Activated T-helper 1 cell treated with anti-CD3 and anti-CD28 coated beads, Interleukin-12 subunit alpha, Interleukin-12 subunit beta, Interleukin-2, Interleukin-4 antibody, amounts not matched to agents 30 ng/mL and 10 ng/mL and 1 ng/mL, durations not matched to agents 14 hours and 24 hours and 36 hours (primary cell): ENCODE results near the gene PGM1. TPM values are rescaled to one million over a fixed set of nuclear protein-coding genes. Genes with fewer than 3 reads are reported as not detected.
"Not testable (repeated sequence)": the region's sequence is repeated elsewhere in the genome, so short reads cannot be mapped to it uniquely, and the experiment has no call there.

Experiments used
- DNase-seq: peaks from one replicate; pipeline ENCODE4 v3.0.0; 2021; ENCODE audit warnings: low spot score
- H3K27ac Mint-ChIP-seq: one replicate; pipeline ENCODE4 v1.8.0; 2021; ENCODE audit warnings: mild to moderate bottlenecking, mixed read lengths
- H3K27me3 Mint-ChIP-seq: one replicate; pipeline ENCODE4 v1.8.0; 2022; ENCODE audit warnings: mild to moderate bottlenecking, moderate library complexity, mixed read lengths; ENCODE audit not compliant: insufficient read depth
- H3K36me3 Mint-ChIP-seq: one replicate; pipeline ENCODE4 v1.8.0; 2021; ENCODE audit warnings: low read depth, mixed read lengths
- H3K4me1 Mint-ChIP-seq: one replicate; pipeline ENCODE4 v1.8.0; 2021; ENCODE audit warnings: low read depth, mixed read lengths
- H3K4me3 Mint-ChIP-seq: one replicate; pipeline ENCODE4 v1.8.0; 2021; ENCODE audit warnings: mild to moderate bottlenecking, moderate library complexity, mixed read lengths
- H3K9me3 Mint-ChIP-seq: one replicate; pipeline ENCODE4 v1.8.0; 2021; ENCODE audit warnings: mixed read lengths
- intact Hi-C: fragments of 100-400 bp; cut with micrococcal nuclease; formaldehyde crosslinking; loops from one replicate; pipeline ENCODE4 v1.15.1; 2024
- total RNA-seq: library from RNA; stranded (reverse); gene quantifications from 2 replicates; pipeline ENCODE4 v1.2.3, GENCODE V29; 2022

Gene PGM1
- total RNA-seq, 1 donor from 2014 or later: 39.8 TPM

DNA sequence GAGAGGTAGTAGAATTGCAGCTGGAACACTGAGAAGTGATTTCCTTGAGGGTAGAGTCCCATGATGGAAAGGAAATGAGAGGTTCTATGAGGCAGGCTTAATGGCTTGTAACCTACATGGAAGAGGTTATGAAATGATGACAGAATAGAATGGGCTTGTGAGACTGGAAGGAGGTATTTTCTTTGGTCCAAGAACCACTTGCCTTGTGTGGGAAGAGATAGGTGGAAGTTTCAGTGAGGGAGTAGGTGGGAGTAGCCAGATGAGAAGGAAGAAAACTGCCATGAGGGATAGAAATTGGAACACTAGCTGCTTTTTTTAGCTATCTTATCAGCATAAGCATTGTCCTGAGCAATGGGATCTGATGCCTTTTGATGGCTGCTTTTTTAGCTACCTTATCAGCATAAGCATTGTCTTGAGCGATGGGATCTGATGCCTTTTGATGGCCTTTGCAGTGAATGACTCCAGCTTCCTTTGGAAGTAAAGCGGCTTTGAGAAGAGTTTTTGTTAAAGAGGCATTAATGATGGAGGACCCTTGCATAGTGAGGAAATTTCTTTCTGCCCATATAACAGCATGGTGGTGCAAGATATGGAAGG, 18.9 kb upstream of the PGM1 start:
- H3K4me3 Mint-ChIP-seq, H3K36me3 Mint-ChIP-seq, H3K27me3 Mint-ChIP-seq, intact Hi-C loops, H3K4me1 Mint-ChIP-seq, DNase-seq, H3K27ac Mint-ChIP-seq, H3K9me3 Mint-ChIP-seq: not testable (repeated sequence)

DNA sequence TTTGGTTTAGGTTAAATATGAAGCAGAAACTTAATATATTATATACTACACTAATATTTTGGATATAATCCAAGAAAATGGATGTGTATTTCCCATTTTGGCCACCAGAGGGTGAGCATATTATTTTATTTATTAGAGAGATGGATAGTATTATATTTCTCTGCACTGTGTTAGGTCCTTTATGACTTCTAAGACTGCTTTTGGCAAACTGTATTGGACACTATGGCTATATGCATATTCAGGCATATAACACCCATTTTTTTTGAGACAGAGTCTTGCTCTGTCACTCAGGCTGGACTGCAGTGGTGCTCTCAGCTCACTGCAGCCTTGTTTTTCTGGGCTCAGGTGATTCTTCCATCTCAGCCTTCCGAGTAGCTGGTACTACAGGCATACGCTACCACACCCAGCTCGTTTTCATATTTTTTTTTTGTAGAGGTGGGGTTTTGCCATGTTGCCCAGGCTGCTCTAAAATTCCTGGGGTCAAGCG, 17.8 kb upstream of the PGM1 start:
- intact Hi-C loops: loop anchor here (1.0 kb wide), 2 partner anchors 18 to 671 kb away; partner anchors contain the start of gene PGM1
- Mint-ChIP-seq H3K27me3 (no peaks in the 10 kb centered on the region), H3K4me3 (no peak overlapping the region), H3K9me3 (peaks cover 2% of the 10 kb centered on the region), H3K36me3 (peaks cover 2% of the 10 kb centered on the region), H3K27ac (no peak overlapping the region), H3K4me1 (no peaks in the 10 kb centered on the region)
- DNase-seq: no peak

DNA sequence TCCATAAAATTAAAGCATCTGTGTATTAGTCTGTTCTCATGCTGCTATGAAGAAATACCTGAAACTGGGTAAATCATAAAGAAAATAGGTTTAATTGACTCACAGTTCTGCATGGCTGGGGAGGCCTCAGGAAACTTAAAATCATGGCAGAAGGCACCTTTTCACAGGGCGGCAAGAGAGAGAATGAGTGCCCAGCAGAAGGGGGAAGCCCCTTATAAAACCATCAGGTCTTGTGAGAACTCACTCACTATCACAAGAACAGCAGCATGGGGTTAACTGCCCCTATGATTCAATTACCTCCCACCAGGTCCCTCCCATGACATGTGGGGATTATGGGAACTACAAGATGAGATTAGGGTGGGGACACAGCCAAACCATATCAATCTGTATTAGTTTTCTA, 6.9 kb upstream of the PGM1 start:
- H3K27me3 Mint-ChIP-seq, H3K27ac Mint-ChIP-seq, H3K9me3 Mint-ChIP-seq, DNase-seq, intact Hi-C loops, H3K4me3 Mint-ChIP-seq: not testable (repeated sequence)
- Mint-ChIP-seq H3K36me3 (peaks cover 19% of the 10 kb centered on the region), H3K4me1 (peaks cover 11% of the 10 kb centered on the region)

DNA sequence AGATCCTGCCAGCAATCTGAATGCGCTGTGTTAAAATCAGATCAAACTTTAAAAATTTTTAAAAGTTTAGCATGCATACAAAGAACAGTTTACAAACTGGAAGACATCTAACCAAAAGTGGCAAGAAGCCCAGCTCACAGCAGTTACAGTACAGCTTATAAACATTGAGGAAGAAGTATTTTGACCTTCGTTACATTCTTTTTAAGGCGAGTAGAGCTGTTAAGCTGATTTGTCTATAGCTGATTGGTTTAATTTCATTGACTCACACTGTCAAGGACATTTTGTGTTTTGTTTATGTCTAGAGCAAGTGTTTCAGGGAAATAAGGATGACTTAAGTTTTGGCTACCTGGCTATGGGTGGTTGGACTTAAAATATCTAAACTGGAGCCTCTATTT, 3.0 kb upstream of the PGM1 start:
- Mint-ChIP-seq H3K4me1 (peaks cover 31% of the 10 kb centered on the region), H3K27me3 (no peaks in the 10 kb centered on the region), H3K36me3 (peaks cover 9% of the 10 kb centered on the region), H3K9me3 (no peaks in the 10 kb centered on the region), H3K27ac (no peak overlapping the region), H3K4me3 (no peak overlapping the region)
- intact Hi-C loops: loop anchor here (5.0 to 10.0 kb wide), 4 partner anchors 185 to 1477 kb away; partner anchors contain the start of genes ATG4C, JAK1 and ROR1
- DNase-seq: no peak

DNA sequence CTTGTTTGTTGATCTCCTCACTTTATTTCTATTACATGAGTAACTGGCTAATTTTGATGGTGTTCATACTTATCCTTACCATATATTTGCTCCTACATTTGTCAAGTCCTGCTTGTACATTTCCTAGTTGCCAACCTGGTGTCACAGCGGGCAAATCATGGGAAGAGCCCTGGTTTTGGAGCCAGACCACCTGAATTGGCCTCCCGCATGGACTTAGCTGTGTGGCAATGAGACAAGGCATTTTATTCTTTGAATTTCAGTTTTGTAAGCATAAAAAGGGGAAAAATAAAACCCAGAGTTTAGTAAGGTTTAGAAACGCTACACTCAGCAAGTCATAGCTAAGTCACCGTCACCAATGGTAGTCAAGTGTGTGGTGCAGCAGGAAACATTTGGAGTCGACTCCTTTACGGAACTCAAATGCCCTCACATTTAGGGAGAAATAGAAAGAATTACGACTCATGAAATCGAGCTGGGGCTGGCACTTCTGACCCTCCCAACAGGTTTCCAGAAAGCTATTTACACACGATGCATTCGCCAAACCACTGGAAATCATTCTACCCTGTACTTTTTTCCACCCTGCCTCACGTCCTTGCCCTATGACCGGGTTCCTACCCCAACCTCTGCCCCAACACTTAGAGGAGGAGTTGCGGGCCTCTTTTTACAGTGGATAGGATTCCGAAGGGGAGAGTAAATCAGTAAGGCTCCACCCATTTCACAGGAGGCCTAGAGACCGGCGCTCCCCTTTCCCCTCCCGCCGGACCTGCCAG, 492 bp upstream of the PGM1 start:
- H3K27ac Mint-ChIP-seq: peak overlapping the region; percentile 98
- no peak for DNase-seq
- H3K4me3 Mint-ChIP-seq: peak overlapping the region; percentile 95
- H3K4me1 Mint-ChIP-seq: peaks cover 47% of the 10 kb centered on the region
- no peaks in the 10 kb centered on the region for H3K27me3 Mint-ChIP-seq
- intact Hi-C loops: loop anchor here (1.0 to 10.0 kb wide), 7 partner anchors 17 to 1475 kb away; partner anchors contain the start of genes ALG6, ATG4C, JAK1 and ROR1
- H3K36me3 Mint-ChIP-seq: peaks cover 7% of the 10 kb centered on the region
- H3K9me3 Mint-ChIP-seq: no peaks in the 10 kb centered on the region

DNA sequence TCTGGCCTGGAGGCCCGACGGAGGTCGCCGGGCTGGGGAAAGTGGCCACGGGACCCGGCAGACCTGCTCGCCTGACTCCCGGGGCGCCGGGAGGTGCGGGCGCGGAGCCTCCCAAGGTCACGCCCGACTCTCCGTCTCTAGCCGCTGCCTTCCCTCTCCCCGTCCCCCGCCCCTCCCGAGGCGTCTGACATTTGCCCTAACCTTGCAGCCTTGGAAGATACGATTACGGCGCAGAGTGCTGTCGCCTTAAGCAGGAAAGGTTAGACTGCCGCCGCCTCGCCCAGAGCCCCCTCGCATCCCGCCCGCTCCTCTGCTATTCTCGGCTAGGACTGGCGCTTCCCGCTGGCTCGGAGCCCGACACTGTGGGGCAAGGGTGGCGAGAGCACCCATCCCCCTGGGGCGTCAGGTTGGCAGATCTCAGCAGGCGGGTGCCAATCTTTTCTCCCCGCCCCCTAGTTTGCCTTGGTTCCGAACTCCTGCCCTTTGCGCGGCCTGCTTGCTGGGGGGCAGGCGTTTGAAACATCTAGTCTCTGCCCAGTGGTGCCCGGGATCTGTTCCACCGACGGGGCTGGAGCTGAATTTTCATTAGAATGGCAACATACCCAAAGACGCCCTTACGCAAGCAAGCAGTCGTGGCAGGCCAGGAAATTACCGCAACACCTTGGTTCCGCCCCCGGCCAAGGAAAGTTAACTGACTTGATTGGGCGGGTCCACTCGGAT, 835 bp downstream of the PGM1 start:
- DNase-seq: peak; percentile 72
- intact Hi-C loops: loop anchor here (1.0 to 10.0 kb wide), 8 partner anchors 19 to 1473 kb away; partner anchors contain the start of genes ALG6, ATG4C, EFCAB7 and ITGB3BP

DNA sequence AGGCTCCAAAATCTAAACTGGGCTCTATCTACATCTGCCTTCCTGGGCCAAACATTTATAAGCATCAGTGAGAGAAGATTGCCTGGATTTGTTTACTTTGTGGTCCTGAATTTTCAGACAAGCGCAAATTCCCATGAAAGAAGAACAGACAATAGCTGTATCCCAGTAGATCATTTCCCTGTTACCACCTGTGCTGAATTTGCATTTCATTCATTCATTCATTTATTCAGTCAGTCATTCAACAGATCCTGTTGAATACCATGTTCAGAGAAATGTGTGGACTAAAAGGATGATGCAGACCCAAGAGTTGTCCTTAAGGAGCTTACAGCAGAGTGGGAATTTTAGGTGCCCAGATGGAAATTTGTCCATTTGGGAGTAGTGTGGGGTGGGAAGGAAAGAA, 2.2 kb downstream of the PGM1 start:
- H3K36me3 Mint-ChIP-seq: peaks cover 5% of the 10 kb centered on the region
- H3K27ac Mint-ChIP-seq: no peak overlapping the region
- peaks cover 40% of the 10 kb centered on the region for H3K4me1 Mint-ChIP-seq
- no peaks in the 10 kb centered on the region for H3K9me3 Mint-ChIP-seq
- no peak for DNase-seq
- no peaks in the 10 kb centered on the region for H3K27me3 Mint-ChIP-seq
- intact Hi-C loops: loop anchor here (10.0 kb wide), 2 partner anchors 179 to 1369 kb away; partner anchors contain the start of genes JAK1 and ROR1
- peak overlapping the region; percentile 54 for H3K4me3 Mint-ChIP-seq

More for the DNA sequence above, 835 bp downstream of the PGM1 start:
- Mint-ChIP-seq H3K9me3 (no peaks in the 10 kb centered on the region), H3K36me3 (peaks cover 5% of the 10 kb centered on the region), H3K4me1 (peaks cover 40% of the 10 kb centered on the region), H3K27me3 (no peaks in the 10 kb centered on the region), H3K4me3 (peak overlapping the region; percentile 95), H3K27ac (peak overlapping the region; percentile 98)

DNA sequence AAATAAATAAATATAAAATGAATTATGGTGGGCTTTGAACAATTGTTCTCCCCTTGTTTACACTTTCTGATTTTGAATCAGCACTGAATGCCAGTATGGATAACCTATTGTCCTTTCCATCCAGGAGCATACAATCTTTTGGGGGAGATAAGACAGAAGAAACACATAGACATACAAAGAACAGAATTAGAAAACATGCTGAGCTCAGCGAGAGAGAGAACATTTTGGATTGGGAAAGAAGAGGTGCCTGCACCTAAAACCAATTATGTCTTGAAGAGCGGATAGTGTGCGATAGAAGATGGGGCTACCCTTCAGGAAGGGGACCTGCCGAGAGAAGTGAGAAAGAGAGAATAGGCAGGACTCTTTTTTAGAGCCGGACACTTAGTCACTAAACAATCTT, 6.6 kb downstream of the PGM1 start:
- peaks cover 18% of the 10 kb centered on the region for H3K36me3 Mint-ChIP-seq
- DNase-seq: no peak
- H3K27ac Mint-ChIP-seq: no peak overlapping the region
- intact Hi-C loops: loop anchor here (10.0 kb wide), 2 partner anchors 175 to 1365 kb away; partner anchors contain the start of genes JAK1 and ROR1
- no peaks in the 10 kb centered on the region for H3K9me3 Mint-ChIP-seq
- no peaks in the 10 kb centered on the region for H3K27me3 Mint-ChIP-seq
- peaks cover 23% of the 10 kb centered on the region for H3K4me1 Mint-ChIP-seq
- H3K4me3 Mint-ChIP-seq: no peak overlapping the region

DNA sequence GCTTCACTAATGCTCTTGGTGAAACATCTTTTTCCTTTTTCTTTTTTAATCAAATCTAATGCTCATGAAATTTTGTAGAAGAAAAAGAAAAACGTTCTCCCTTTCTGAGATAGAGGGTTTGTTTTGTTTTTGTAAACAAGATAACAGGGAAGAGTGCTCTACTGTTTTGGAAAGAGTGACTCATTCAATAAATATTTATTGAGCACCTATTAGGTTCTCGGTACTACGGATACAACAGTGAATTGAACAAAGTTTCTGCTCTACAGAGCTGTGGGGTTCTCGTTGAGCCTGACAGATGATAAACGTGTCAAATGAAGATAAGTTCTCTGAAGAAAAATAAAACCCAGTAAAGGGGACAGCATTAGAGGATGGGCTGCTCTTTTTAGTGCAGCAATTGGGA, 7.0 kb downstream of the PGM1 start:
- intact Hi-C loops: no loop called here
- Mint-ChIP-seq H3K27ac (no peak overlapping the region), H3K4me3 (no peak overlapping the region), H3K27me3 (no peaks in the 10 kb centered on the region), H3K36me3 (peaks cover 18% of the 10 kb centered on the region), H3K9me3 (no peaks in the 10 kb centered on the region), H3K4me1 (peaks cover 21% of the 10 kb centered on the region)
- DNase-seq: no peak

DNA sequence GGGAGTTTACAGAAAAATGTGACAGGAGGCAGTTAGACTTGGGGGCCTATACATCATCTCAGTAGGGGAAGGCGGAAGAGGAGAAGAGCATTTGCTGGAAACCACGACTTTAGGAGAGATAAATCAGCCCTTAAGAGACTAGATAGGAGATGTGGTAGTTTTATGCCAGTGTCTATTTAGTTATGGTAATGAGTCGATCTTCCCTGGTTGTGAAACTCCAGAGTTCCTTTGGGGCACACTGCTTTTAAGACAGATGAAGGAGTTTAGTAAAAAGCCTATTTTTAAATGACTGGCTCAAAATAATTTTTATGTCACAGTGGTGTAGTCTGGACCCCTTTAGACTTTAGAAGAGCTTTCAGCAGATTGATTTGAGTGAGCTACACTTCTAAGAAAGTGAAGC, 7.8 kb downstream of the PGM1 start:
- Mint-ChIP-seq H3K27me3 (no peaks in the 10 kb centered on the region), H3K27ac (no peak overlapping the region), H3K4me1 (peaks cover 13% of the 10 kb centered on the region), H3K4me3 (no peak overlapping the region), H3K36me3 (peaks cover 14% of the 10 kb centered on the region), H3K9me3 (no peaks in the 10 kb centered on the region)
- DNase-seq: no peak
- intact Hi-C loops: no loop called here

DNA sequence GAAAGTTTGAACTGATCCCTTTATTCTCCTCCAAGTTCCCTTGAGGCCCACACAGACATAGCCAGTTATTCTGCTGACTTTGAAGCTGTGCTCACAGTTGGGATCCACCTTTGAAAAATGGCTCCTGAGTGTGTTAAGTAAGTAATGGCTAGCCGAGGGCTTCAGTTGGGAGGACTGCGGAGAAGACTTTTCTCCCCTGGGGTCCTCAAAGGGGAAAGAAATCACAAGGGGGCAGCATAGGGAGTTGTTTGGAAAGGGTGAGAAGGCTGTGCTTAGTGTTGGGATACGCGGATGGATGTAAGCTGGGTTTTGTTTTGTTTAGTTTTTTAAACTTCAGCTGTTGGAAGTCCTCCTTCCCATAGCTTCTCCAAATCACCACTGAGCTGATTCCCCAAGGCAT, 8.3 kb downstream of the PGM1 start:
- Mint-ChIP-seq H3K4me1 (peaks cover 12% of the 10 kb centered on the region), H3K4me3 (no peak overlapping the region), H3K36me3 (peaks cover 16% of the 10 kb centered on the region), H3K27ac (no peak overlapping the region), H3K27me3 (no peaks in the 10 kb centered on the region), H3K9me3 (no peaks in the 10 kb centered on the region)
- intact Hi-C loops: no loop called here
- no peak for DNase-seq

DNA sequence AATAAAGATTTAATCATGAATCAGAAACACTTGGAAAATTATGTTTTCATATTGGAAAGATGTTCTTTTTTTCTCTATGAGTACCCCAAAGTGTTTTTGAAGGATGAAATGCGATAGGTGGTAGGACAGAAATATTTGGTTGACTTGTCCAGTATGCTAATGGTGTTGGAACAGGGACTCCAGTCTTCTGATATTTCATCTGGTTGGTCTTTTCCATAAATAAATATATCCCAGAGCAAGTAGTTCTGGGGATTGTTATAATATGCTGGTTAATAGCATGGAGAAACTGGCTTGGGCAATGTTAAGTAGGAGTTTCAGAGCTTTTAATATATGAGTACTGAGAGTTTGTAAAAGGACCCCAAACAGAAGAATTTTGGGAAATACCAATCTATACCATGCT, 8.7 kb downstream of the PGM1 start:
- intact Hi-C loops: no loop called here
- no peaks in the 10 kb centered on the region for H3K27me3 Mint-ChIP-seq
- H3K4me1 Mint-ChIP-seq: peaks cover 9% of the 10 kb centered on the region
- no peak overlapping the region for H3K27ac Mint-ChIP-seq
- H3K36me3 Mint-ChIP-seq: peaks cover 15% of the 10 kb centered on the region
- H3K9me3 Mint-ChIP-seq: no peaks in the 10 kb centered on the region
- no peak for DNase-seq
- no peak overlapping the region for H3K4me3 Mint-ChIP-seq
